Measurements from ENCODE around the gene HDAC11. TPM values are rescaled to one million over a fixed set of nuclear protein-coding genes. Genes with fewer than 3 reads are reported as not detected.

HDAC11 gene
- total and polyA plus RNA-seq, 2 of the 13 experiments (the other 11 are each of a cell fraction or from before 2014, with no cell fraction given), result 13.7 to 33.1 TPM

DNA sequence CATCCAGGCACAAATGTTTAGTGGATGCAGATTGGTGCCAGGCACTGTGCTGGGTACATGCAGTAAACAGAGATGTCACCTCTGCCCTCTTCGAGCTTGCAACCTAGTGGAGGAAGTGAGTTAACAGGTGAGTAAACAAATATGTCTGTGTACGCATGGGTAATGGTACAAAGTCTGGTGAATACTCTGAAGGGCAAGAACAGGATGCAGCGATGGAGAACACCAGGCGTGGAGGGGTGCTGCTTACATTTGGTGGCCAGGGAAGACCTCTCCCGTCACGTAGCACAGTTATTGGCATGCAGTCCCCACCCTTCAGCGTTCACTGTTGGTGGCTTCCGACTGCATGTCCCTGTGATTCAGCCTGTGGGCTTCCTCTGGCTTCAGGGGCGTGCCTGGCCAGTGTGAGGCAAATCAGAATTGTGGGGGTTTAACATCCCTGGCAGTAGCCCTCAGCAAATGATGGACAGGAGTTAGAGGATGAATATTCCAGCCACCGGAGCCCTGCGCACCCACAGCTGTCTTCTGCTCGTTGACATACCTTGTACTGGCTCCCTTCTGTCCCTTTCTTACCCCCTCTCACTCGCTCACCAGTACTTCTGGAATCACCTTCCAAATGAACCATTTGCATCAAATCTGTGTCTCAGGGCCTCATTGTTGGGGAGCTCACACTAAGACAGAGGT is 9.1 kb upstream of the HDAC11 start (continued):
- TF ChIP-seq, protein P1, sequence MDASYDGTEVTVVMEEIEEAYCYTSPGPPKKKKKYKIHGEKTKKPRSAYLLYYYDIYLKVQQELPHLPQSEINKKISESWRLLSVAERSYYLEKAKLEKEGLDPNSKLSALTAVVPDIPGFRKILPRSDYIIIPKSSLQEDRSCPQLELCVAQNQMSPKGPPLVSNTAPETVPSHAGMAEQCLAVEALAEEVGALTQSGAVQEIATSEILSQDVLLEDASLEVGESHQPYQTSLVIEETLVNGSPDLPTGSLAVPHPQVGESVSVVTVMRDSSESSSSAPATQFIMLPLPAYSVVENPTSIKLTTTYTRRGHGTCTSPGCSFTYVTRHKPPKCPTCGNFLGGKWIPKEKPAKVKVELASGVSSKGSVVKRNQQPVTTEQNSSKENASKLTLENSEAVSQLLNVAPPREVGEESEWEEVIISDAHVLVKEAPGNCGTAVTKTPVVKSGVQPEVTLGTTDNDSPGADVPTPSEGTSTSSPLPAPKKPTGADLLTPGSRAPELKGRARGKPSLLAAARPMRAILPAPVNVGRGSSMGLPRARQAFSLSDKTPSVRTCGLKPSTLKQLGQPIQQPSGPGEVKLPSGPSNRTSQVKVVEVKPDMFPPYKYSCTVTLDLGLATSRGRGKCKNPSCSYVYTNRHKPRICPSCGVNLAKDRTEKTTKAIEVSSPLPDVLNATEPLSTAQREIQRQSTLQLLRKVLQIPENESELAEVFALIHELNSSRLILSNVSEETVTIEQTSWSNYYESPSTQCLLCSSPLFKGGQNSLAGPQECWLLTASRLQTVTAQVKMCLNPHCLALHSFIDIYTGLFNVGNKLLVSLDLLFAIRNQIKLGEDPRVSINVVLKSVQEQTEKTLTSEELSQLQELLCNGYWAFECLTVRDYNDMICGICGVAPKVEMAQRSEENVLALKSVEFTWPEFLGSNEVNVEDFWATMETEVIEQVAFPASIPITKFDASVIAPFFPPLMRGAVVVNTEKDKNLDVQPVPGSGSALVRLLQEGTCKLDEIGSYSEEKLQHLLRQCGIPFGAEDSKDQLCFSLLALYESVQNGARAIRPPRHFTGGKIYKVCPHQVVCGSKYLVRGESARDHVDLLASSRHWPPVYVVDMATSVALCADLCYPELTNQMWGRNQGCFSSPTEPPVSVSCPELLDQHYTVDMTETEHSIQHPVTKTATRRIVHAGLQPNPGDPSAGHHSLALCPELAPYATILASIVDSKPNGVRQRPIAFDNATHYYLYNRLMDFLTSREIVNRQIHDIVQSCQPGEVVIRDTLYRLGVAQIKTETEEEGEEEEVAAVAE (CRISPR knock-in tag; IDR thresholded peaks at IDR 0.05; ENCODE audit: borderline replicate concordance), result no peak; the same call in 1 of the 2 replicates
- no peak for TF ChIP-seq SIN3B (IDR thresholded peaks at IDR 0.05; ENCODE audit: low read length)
- TF ChIP-seq, protein P2, sequence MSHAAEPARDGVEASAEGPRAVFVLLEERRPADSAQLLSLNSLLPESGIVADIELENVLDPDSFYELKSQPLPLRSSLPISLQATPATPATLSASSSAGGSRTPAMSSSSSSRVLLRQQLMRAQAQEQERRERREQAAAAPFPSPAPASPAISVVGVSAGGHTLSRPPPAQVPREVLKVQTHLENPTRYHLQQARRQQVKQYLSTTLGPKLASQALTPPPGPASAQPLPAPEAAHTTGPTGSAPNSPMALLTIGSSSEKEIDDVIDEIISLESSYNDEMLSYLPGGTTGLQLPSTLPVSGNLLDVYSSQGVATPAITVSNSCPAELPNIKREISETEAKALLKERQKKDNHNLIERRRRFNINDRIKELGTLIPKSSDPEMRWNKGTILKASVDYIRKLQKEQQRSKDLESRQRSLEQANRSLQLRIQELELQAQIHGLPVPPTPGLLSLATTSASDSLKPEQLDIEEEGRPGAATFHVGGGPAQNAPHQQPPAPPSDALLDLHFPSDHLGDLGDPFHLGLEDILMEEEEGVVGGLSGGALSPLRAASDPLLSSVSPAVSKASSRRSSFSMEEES (CRISPR knock-in tag; IDR thresholded peaks at IDR 0.05), result peak; percentile 78
- TF ChIP-seq, protein P3, sequence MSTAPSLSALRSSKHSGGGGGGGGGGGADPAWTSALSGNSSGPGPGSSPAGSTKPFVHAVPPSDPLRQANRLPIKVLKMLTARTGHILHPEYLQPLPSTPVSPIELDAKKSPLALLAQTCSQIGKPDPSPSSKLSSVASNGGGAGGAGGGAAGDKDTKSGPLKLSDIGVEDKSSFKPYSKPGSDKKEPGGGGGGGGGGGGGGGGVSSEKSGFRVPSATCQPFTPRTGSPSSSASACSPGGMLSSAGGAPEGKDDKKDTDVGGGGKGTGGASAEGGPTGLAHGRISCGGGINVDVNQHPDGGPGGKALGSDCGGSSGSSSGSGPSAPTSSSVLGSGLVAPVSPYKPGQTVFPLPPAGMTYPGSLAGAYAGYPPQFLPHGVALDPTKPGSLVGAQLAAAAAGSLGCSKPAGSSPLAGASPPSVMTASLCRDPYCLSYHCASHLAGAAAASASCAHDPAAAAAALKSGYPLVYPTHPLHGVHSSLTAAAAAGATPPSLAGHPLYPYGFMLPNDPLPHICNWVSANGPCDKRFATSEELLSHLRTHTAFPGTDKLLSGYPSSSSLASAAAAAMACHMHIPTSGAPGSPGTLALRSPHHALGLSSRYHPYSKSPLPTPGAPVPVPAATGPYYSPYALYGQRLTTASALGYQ (CRISPR knock-in tag; IDR thresholded peaks at IDR 0.05), result peak; percentile 65; the same call in 1 of the 2 replicates
- peak; percentile 87; the same call in 1 of the 2 replicates for TF ChIP-seq ESRRA (CRISPR knock-in tag; IDR thresholded peaks at IDR 0.05; ENCODE audit: low read depth)
- peak; percentile 92; the same call in 1 of the 2 replicates for TF ChIP-seq ZKSCAN8 (CRISPR knock-in tag; IDR thresholded peaks at IDR 0.05; ENCODE audit: borderline replicate concordance)
- TF ChIP-seq PRPF4 (IDR thresholded peaks at IDR 0.05; ENCODE audit: low read depth, low read length, poor library complexity, severe bottlenecking), result no peak
- TF ChIP-seq NRL (CRISPR knock-in tag; IDR thresholded peaks at IDR 0.05; ENCODE audit: borderline replicate concordance), result no peak
- peak; percentile 91 for TF ChIP-seq KDM6A (CRISPR knock-in tag; IDR thresholded peaks at IDR 0.05; ENCODE audit: low read depth)
- TF ChIP-seq MZF1 (CRISPR knock-in tag; IDR thresholded peaks at IDR 0.05; ENCODE audit: borderline replicate concordance), result peak; percentile 42; the same call in 1 of the 2 replicates
- TF ChIP-seq, protein P4, sequence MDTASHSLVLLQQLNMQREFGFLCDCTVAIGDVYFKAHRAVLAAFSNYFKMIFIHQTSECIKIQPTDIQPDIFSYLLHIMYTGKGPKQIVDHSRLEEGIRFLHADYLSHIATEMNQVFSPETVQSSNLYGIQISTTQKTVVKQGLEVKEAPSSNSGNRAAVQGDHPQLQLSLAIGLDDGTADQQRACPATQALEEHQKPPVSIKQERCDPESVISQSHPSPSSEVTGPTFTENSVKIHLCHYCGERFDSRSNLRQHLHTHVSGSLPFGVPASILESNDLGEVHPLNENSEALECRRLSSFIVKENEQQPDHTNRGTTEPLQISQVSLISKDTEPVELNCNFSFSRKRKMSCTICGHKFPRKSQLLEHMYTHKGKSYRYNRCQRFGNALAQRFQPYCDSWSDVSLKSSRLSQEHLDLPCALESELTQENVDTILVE (CRISPR knock-in tag; IDR thresholded peaks at IDR 0.05), result peak; percentile 51; the same call in 1 of the 2 replicates
- TF ChIP-seq SMYD3 (CRISPR knock-in tag; IDR thresholded peaks at IDR 0.05), result peak; percentile 85; the same call in 1 of the 2 replicates
- no peak for TF ChIP-seq ZFP82 (CRISPR knock-in tag; IDR thresholded peaks at IDR 0.05; ENCODE audit: borderline replicate concordance)
- TF ChIP-seq RARG (CRISPR knock-in tag; IDR thresholded peaks at IDR 0.05; ENCODE audit: low read depth), result no peak
- peak; percentile 83; the same call in 1 of the 2 replicates for TF ChIP-seq RFXAP (CRISPR knock-in tag; IDR thresholded peaks at IDR 0.05; ENCODE audit: borderline replicate concordance)
- TF ChIP-seq, protein P5, sequence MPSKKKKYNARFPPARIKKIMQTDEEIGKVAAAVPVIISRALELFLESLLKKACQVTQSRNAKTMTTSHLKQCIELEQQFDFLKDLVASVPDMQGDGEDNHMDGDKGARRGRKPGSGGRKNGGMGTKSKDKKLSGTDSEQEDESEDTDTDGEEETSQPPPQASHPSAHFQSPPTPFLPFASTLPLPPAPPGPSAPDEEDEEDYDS (CRISPR knock-in tag; IDR thresholded peaks at IDR 0.05), result peak; percentile 88
- TF ChIP-seq ZNF674 (CRISPR knock-in tag; IDR thresholded peaks at IDR 0.05; ENCODE audit: low read depth), result no peak
- TF ChIP-seq, protein P6, sequence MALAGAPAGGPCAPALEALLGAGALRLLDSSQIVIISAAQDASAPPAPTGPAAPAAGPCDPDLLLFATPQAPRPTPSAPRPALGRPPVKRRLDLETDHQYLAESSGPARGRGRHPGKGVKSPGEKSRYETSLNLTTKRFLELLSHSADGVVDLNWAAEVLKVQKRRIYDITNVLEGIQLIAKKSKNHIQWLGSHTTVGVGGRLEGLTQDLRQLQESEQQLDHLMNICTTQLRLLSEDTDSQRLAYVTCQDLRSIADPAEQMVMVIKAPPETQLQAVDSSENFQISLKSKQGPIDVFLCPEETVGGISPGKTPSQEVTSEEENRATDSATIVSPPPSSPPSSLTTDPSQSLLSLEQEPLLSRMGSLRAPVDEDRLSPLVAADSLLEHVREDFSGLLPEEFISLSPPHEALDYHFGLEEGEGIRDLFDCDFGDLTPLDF (CRISPR knock-in tag; IDR thresholded peaks at IDR 0.05), result no peak
- TF ChIP-seq PLRG1 (conservative IDR thresholded peaks at IDR 0.05), result no peak

All from HepG2 (cell line).